Measurements from ENCODE around the gene ZBTB44.

- TF ChIP-seq POLR2AphosphoS5 (IDR thresholded peaks at IDR 0.05; ENCODE audit: low read depth, low read length) (no peak), POLR2A (IDR thresholded peaks at IDR 0.05; ENCODE audit: low read depth, low read length) (no peak), TAF1 (IDR thresholded peaks at IDR 0.05; ENCODE audit: borderline replicate concordance, low read depth, low read length) (no peak)
These were observed 117.2 kb downstream of the ZBTB44 start for GRCh38 chr11:130197386-130198035.

Measured in GM12892 (cell line).